Hippocampal formation (tissue), 2 donors: Measurements from ENCODE around the gene YWHAH.

Experiments
- DNase-seq, 2 donors: peaks; one replicate each; lab custom pipeline; 2025; lab: John Stamatoyannopoulos, UW

The YWHAH gene

GRCh38 chr22:31923136-31923535, 21.2 kb upstream of the YWHAH start:
- DNase-seq: peak in 1 of 2 donors; percentile 26

- no peak for DNase-seq
These were observed 20.6 kb upstream of the YWHAH start for GRCh38 chr22:31923747-31924146.

DNA sequence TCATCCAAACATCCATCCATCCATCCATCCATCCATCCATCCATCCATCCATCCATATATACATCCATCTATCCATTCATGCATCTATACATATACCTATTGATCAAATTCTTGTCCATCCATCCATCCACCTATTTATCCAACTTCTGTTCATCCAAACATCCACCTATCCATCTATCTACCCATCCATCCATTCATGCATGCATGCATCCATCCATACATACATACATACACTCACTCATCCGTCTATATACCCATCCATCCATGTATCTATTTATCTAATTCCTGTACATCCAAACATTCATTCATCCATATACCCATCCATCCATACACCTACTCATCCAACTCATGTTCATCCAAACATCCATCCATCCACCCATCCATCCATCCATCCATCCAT, 19.3 kb upstream of the YWHAH start:
- DNase-seq: no peak

DNA sequence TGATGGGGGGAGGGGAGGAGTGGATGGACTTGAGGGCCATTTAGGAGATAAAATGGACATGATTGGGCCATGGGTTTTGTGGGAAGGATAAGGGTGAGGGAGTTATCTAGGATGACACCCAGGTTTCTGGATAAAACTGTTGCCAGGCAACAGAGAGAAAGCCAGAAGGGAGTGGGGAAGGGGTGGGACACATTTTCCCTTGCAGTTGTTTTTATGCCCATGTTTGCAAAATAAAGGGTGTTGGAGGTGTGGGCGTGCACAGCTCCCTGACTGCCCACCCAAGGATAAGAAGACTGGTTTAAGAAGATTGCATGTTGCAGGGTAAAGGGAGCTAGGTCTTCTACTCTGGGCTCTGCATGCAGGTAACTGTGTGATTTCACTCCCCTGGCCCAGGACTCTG, 18.3 kb upstream of the YWHAH start:
- DNase-seq: no peak

DNA sequence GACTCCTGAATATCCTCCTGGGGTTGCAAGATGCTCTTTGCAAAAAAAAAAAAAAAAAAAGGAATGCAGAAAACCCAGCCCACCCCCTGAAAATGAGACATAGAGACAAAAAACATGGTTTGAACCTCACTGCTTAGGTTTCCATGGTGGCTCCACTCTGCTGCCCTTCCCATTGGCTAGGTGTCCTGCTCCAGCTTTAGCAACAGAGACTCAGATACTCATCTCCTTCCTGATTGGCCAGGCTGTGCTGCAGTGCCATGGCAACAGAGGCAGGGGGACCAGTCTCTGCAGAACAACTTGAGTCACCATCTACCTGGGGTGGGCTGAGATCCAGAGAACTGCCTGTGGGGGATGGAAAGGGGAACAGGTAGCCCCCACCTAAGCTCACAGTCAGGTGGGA, 17.4 kb upstream of the YWHAH start:
- peak; percentile 20 to 61 for DNase-seq

DNA sequence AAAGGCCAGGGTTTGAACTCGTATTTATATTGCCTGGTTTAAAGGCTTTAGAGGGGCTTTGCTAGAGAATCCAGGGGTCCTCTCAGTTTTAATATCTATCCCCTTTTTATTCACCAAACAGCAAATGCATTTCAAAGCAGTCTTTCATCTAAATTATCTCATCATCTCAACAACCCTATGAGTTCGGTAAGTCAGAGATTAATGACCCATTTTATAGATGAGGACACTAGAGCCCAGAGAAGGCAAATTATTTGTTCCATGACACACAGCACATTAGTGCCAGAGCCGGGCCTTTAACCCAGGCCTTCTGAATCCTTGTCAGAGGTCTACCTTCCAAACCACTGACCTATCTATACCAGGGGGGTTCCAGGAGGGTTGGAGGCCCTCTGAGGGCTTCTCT, 16.8 kb upstream of the YWHAH start:
- no peak for DNase-seq

DNA sequence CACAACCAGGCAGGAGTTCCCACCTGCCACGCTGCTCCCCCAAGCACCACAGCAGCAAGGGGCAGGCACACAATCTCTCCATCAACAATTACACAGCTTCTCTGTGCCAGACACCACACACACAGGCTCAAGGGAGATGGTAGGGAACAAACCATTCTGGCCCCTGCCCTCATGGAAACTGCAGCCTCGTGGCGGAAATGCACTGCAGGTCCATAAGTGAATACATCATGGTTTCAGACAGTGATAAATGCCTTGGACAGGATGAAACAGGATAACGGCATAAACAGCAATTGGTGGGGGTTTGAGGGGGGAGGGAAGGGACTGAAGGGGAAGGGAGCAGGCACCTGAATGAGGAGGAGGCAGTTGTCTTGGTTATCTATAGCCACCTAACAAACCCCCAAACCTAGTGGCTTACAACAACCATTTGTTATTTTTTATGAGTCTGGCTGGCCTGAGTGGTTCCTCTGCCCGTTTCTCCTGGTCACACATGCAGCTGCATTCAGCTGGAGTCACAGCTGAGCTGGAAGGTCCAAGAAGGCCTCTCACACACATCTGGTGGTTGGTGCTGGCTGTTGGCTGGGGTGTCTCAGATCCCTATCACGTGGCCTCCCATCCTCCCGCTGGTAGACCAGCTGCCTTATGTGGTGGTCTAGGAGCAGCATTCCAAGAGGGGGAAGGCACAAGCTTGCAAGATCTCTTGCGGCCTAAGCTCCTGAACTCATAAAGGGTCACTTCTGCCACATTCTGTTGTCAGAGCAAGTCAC, 15.0 kb upstream of the YWHAH start:
- peak in 1 of 2 donors; percentile 35 for DNase-seq

GRCh38 chr22:31932863-31933262, 11.5 kb upstream of the YWHAH start:
- DNase-seq: no peak

- no peak for DNase-seq
These were observed 10.9 kb upstream of the YWHAH start for GRCh38 chr22:31933406-31933805.

- no peak for DNase-seq
These were observed 10.4 kb upstream of the YWHAH start for GRCh38 chr22:31933816-31934482.

DNA sequence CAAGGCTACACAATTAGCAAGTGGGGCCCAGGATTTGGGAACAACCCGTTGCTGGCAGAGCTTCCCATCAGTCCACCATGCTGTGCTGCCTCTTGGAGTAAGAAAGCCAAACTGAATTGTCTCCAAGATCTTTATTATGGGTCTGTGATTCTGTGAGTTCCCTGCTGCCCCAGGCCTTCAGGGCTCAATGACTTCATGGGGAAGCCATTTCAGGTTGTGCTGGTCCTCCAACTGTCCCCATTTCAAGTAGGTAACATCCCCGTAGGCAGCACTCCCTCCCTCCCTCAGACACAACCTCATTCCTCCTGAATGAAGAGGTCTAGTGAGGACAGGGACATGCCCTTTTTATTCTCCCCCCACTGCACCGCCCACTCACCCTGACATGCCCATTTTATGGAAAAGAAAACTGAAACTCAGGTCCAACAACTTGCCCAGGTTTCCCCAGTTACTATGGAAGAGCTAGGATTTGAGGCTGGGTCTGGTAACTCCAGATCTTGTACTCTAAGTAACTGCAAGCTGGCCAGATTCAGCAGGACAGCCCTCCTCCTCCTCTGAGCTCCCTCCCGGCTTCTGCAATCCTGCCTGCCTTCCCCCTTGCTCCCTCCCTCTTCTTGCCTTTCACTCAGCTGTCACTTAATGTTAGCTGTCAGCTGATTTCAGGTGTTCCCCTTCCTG, 8.2 kb upstream of the YWHAH start:
- no peak for DNase-seq

DNA sequence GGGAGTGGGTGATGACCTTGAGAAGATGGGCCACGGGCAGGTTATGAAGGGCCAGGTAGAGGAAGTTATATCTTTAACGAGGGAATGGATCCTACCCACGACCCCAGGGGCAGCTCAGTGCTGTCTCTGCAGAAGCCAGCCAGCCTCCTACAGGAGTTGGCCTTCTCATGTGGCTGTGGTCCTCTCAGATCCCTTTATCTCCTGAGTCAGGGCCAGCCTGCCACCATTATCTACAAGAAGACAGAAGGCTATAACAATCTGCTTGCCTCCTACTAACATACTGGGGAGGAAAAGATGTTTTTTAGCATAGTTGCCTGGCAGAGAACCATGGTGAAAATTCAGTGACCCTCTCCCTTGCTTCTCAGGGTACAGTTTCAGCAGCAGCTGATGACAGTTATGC, 7.0 kb upstream of the YWHAH start:
- DNase-seq: no peak

DNA sequence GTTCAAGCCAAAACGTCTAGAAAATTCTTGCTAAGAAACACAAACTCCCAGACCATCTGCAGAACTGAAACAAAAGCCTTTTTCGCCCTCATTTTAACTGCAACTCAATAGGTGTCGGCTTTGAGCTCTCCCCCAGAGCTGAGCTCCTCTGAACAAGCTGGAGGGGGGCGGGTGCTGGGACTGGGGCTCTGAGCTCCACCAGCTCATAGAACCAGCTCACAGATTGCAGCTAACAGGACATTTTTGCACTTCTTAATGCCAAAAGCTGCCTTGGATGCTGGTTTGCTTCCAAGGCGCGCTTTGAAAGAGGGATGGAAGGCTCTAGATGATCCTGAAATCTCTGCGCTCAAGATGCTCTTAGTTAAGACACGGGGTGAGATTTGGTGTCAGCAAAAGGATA, 6.0 kb upstream of the YWHAH start:
- no peak for DNase-seq

DNA sequence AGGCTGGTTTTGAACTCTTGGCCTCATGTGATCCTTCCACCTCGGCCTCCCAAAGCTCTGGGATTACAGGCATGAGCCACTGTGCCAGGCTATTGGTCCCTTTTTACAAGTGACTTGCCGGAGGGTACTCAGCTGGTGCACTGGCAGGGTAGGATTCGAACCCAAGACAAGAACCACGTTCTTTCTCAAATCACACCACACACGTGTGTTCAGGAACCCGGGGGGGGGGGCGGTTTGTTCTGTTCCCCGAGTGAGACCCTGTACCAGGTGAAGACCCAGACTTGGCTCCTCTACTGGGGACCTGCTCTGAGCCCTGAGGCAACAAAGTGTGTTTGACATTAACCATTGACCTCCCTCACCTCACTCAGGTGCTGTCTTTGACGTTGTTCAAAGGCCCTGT, 3.8 kb upstream of the YWHAH start:
- DNase-seq: no peak

DNA sequence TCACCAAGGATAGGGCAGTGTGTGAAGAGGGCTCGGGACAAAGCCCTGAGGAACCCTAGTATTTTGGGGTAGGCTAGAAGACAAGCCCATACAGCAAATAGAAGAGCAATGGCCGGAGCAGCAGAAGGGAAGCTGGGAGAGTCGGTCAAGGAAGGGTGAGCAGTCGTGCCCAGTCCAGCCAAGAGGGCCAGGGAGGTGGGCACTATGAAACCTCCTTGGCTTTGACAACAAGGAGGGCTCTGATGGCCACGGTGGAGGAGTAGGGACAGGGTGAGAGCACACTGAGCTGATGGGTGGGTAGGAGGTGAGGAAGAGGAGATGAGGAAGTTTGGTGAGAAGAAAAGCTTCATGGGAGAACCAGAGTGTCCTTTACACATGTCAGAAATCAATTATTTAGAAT, 2.2 kb upstream of the YWHAH start:
- no peak for DNase-seq

GRCh38 chr22:31943206-31943977, 943 bp upstream of the YWHAH start:
- no peak for DNase-seq

DNA sequence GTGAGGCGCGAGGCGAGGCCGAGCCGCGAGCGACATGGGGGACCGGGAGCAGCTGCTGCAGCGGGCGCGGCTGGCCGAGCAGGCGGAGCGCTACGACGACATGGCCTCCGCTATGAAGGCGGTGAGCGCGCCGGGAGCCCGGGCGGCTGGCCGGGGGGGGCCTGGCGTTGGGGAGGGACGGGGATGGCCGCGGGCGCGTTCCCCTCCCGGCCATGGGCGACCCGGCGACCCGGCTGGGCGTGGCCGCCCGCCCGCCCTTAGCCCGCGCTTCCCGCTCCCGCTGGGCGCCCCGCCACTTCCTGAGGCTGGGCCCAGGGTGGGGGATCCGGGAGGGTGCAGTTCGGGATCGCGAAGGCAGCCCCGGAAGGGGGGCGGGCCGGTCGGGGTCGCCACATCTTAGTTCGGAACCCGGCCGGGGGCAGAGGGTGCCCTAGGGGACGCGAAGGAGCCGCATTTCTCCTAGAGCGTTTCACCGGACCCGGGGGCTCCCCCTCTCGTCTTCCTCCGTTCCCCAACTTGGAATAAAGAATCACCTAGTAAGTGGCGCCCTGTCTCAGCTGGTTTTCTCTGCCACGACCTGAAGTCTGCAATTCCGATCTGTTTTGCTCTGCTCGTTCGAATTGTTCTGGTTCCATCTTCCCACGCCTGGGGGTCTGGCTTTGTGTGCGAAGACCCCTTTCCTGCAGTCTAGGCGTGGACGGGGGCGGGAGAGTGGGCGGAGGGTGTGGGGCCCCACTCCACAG, 536 bp downstream of the YWHAH start:
- DNase-seq: no peak

DNA sequence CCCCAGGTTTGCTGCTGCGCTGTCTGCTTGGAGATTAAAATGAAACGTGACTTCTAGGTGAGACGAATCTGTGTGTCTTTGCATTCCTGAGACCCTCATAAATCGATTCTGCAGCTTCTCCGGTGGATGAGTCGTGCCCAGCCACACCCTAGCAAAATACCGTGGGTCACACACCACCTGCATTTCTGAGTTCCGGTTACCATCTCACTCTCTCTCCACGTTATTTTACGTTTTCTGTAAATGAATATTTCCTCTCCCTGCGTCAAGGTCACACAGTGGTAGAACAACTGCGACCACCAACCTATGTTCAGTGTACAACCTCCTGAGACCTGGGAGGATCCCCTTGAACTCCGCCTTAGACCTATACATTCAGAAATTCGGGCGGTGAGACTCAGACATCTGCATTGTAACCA, 1.1 kb downstream of the YWHAH start:
- no peak for DNase-seq

- DNase-seq: no peak
These were observed 1.8 kb downstream of the YWHAH start for GRCh38 chr22:31945971-31946680.

GRCh38 chr22:31947296-31947695, 3.0 kb downstream of the YWHAH start:
- DNase-seq: peak in 1 of 2 donors; percentile 31

DNA sequence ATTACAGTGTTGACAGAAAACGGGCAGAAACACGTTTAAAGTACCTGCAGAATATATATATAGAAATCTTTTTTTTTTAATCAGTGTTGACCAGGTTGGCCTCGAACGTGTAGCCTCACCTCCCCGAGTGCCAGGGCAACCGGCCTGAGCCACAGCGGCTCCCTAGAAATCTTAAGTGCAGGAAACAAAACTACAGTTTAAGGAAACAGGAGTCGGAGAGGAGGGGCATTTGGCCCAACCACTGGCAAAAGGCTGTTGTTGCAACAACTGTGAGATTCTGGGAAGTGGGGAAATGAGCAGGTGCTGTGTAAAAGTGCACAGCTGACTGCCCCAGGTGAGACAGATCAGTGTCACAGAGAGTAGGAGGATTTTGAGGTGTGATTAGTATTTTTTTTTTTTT, 3.7 kb downstream of the YWHAH start:
- DNase-seq: no peak
